Glutamatergic neuron (in vitro differentiated cells): Measurements from ENCODE around the gene S100A6. TPM values are rescaled to one million over a fixed set of nuclear protein-coding genes. Genes with fewer than 3 reads are reported as not detected.
"Not testable (repeated sequence)": the region's sequence is repeated elsewhere in the genome, so short reads cannot be mapped to it uniquely, and the experiment has no call there.

Source experiments
- DNase-seq: peaks from one replicate; pipeline ENCODE4 v3.0.0; 2022
- H3K27ac Mint-ChIP-seq: one replicate; pipeline ENCODE4 v1.8.0; 2020; ENCODE audit warnings: mild to moderate bottlenecking, mixed read lengths, inconsistent platforms; ENCODE audit not compliant: unreplicated experiment
- H3K27me3 Mint-ChIP-seq: one replicate; pipeline ENCODE4 v1.8.0; 2020; ENCODE audit warnings: mild to moderate bottlenecking, moderate library complexity, mixed read lengths, inconsistent platforms; ENCODE audit not compliant: unreplicated experiment
- H3K36me3 Mint-ChIP-seq: one replicate; pipeline ENCODE4 v1.8.0; 2020; ENCODE audit warnings: mild to moderate bottlenecking, mixed read lengths, inconsistent platforms; ENCODE audit not compliant: unreplicated experiment
- H3K4me1 Mint-ChIP-seq: one replicate; pipeline ENCODE4 v1.8.0; 2020; ENCODE audit warnings: mild to moderate bottlenecking, low read depth, mixed read lengths, inconsistent platforms; ENCODE audit not compliant: unreplicated experiment
- H3K4me3 Mint-ChIP-seq: one replicate; pipeline ENCODE4 v1.8.0; 2020; ENCODE audit warnings: mild to moderate bottlenecking, mixed read lengths, inconsistent platforms; ENCODE audit not compliant: unreplicated experiment
- H3K9me3 Mint-ChIP-seq: one replicate; pipeline ENCODE4 v1.8.0; 2020; ENCODE audit warnings: mild to moderate bottlenecking, moderate library complexity, mixed read lengths, inconsistent platforms; ENCODE audit not compliant: unreplicated experiment
- total RNA-seq: library from RNA; stranded (reverse); fragmentation: NEBNext Ultra II Directional; extraction: Animal tissue kit (Norgen Biotek cat#: 25700); gene quantifications from one replicate; pipeline ENCODE4 v1.2.1, GENCODE V29; 2021; ENCODE audit not compliant: unreplicated experiment
- TF ChIP-seq, protein P1 (sequence below): fragments of 200-600 bp; sonication (generic); IDR thresholded peaks from one replicate; pipeline ENCODE4 v1.5.0; 2021; ENCODE audit not compliant: partially characterized antibody, unreplicated experiment

Gene S100A6
- total RNA-seq, 1 donor from 2014 or later, result 41.9 TPM

DNA sequence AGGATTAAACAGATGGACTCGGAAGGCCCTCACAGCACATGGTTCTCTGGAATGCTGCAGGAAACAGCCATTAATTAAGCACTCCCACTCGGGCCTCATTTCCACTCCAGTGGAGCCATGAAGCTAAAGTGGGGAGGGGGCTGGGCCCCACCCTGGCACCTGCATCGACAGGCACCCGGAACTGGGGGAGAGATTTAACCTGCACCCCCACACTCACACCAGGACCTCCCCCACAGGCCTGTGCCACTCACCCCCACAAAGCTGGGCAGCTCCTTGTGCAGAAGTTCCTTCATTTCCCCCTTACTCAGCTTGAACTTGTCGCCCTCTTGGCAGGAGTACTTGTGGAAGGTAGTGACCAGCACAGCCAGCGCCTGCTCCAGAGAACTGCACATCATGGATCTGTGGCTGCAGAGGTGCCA, 27.7 kb upstream of the S100A6 start:
- TF ChIP-seq, protein P1, sequence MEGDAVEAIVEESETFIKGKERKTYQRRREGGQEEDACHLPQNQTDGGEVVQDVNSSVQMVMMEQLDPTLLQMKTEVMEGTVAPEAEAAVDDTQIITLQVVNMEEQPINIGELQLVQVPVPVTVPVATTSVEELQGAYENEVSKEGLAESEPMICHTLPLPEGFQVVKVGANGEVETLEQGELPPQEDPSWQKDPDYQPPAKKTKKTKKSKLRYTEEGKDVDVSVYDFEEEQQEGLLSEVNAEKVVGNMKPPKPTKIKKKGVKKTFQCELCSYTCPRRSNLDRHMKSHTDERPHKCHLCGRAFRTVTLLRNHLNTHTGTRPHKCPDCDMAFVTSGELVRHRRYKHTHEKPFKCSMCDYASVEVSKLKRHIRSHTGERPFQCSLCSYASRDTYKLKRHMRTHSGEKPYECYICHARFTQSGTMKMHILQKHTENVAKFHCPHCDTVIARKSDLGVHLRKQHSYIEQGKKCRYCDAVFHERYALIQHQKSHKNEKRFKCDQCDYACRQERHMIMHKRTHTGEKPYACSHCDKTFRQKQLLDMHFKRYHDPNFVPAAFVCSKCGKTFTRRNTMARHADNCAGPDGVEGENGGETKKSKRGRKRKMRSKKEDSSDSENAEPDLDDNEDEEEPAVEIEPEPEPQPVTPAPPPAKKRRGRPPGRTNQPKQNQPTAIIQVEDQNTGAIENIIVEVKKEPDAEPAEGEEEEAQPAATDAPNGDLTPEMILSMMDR, result no peak
- Mint-ChIP-seq H3K27me3 (peaks cover 11% of the 10 kb centered on the region), H3K9me3 (peaks cover 7% of the 10 kb centered on the region), H3K4me3 (no peak overlapping the region), H3K4me1 (peaks cover 24% of the 10 kb centered on the region), H3K27ac (peak overlapping the region; percentile 43), H3K36me3 (no peaks in the 10 kb centered on the region)
- no peak for DNase-seq

DNA sequence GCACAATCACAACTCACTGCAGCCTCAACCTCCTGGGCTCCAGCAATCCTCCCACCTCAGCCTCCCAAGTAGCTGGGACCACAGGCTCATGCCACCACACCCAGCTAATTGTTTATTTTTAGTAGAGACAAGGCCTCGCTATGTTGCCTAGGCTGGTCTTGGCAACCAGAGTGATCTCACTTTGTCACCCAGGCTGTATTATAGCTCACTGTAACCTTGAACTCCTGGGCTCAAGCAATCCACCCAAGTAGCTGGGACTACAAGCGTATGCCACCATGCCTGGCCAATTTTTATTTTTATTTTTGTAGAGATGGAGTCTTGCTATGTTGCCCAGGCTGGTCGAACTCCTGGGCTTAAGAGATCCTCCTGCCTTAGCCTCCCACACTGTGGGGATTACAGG, 26.2 kb upstream of the S100A6 start:
- not testable (repeated sequence) for H3K27me3 Mint-ChIP-seq, H3K36me3 Mint-ChIP-seq, H3K27ac Mint-ChIP-seq, DNase-seq, H3K4me3 Mint-ChIP-seq, H3K9me3 Mint-ChIP-seq
- H3K4me1 Mint-ChIP-seq, result peaks cover 14% of the 10 kb centered on the region

DNA sequence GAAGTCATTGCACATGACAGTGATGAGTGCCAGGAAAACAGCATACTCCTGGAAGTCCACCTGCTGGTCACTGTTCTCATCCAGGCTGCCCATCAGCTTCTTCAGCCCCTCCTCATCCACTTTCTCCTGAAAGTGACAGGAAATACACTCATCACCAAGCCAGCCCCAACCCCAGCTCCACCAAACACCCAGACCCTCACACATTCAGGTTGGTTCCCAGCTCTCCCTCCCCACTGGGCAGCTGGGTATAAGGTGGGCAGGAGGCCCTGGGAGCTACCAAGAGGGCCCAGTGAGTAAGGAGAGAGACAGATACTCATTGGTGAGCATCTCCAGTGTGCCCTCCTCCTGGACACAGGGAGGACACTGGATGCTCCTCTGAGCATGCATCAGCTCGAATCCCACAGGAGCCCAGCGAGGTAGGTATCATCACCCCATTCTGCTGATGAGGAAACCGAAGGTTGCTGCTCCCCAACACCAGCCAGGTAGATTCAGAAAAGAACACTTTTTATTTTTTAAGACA, 25.7 kb upstream of the S100A6 start:
- DNase-seq, result no peak
- Mint-ChIP-seq H3K4me3 (no peak overlapping the region), H3K27me3 (peaks cover 7% of the 10 kb centered on the region), H3K4me1 (peaks cover 11% of the 10 kb centered on the region), H3K36me3 (no peaks in the 10 kb centered on the region), H3K9me3 (peaks cover 6% of the 10 kb centered on the region), H3K27ac (no peak overlapping the region)
- TF ChIP-seq, protein P1, result no peak

DNA sequence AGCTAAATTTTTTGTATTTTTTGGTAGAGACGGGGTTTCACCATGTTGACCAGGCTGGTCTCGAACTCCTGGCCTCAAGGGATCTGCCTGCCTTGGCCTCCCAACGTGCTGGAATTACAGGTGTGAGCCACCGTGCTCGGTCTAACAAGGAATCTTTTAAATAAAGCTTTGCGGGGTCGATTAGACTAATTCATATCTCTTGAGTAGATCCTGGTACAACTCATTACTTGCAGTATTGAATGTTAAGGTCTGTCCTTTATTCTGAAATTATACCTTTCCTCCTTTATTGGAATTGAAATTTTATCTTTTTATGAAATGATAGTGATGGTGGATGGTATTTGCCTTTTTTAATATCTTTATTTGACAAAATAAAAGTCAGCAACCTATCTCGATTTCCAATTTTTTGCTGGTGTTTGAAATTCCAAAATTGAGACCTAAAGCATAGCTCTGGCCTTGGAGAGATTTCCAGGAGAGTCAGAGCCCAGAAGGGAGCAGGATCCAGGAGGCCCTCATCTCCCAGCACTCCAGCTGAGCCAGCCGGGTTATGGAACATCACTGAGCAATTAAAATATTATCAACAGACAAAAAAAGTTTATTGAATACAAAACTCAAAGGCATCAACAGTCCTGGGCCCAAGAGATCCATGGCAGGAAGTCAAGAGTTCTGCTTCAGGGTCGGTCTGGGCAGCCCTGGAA, 25.1 kb upstream of the S100A6 start:
- peaks cover 4% of the 10 kb centered on the region for H3K9me3 Mint-ChIP-seq
- H3K27me3 Mint-ChIP-seq, result peaks cover 7% of the 10 kb centered on the region
- no peak overlapping the region for H3K27ac Mint-ChIP-seq
- TF ChIP-seq, protein P1, result no peak
- no peak for DNase-seq
- peaks cover 9% of the 10 kb centered on the region for H3K4me1 Mint-ChIP-seq
- H3K36me3 Mint-ChIP-seq, result no peaks in the 10 kb centered on the region
- H3K4me3 Mint-ChIP-seq, result no peak overlapping the region

DNA sequence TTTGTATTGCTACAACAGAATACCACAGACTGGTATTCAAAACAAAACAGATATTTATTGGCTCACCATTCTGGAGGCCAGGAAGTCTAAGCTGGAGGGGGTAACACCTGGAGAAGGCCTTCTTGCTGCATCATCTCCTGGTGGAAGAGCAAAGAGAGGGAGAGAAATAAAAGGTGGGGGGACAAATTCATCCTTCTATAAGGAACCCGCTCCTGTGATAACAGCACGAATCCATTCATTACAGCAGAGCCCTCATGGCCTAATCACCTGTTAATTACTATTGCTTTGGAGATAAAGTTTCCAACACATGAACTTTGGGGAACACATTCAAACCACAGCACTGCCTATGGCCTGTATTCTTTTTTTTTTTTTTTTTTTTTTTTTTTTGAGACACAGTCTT, 24.4 kb upstream of the S100A6 start:
- peaks cover 6% of the 10 kb centered on the region for H3K4me1 Mint-ChIP-seq
- peaks cover 6% of the 10 kb centered on the region for H3K27me3 Mint-ChIP-seq
- no peak for DNase-seq
- TF ChIP-seq, protein P1, result no peak
- no peak overlapping the region for H3K27ac Mint-ChIP-seq
- peaks cover 1% of the 10 kb centered on the region for H3K9me3 Mint-ChIP-seq
- no peak overlapping the region for H3K4me3 Mint-ChIP-seq
- H3K36me3 Mint-ChIP-seq, result no peaks in the 10 kb centered on the region
